GM19372 (cell line): ENCODE data around the gene INPP5A.
"Not testable (repeated sequence)": the region's sequence is repeated elsewhere in the genome, so short reads cannot be mapped to it uniquely, and the experiment has no call there.

ENCODE experiments used
- ATAC-seq: cut with Tn5 transposase; IDR thresholded peaks from one replicate; pipeline ENCODE4 v1.9.1; 2021; ENCODE audit warnings: mild to moderate bottlenecking, low read depth, moderate library complexity; ENCODE audit not compliant: unreplicated experiment

Gene INPP5A

DNA sequence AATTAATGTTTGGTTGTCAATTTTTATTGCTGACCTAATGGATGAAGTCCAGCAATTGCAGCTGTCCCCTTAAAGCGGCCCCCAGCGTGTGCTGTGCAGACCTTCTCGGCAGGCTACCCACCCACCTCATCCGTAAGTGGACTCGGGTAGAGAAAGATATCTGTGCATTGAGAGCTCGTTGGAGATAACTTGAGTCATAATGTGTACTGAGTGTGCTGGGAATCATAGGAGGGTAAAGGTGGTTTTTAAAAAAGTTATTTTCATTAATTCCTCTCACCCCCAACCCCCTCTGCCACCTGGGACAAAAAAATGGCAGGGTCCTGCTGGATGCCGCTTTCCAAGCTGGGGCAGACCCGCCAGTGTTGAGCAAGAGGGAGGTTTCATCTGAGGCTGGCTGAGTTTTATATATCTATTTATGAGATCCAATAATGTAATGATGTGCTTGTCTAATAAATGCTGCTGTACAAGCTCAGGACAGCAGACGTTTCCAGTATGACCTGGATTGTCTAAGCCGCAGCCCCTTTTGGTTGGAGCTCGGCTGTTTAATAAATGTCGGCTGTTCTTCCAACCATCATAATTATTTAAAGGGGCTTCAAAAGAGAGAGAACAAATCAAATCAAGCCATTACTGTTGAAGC, 129.2 kb downstream of the INPP5A start:
- ATAC-seq: no peak

DNA sequence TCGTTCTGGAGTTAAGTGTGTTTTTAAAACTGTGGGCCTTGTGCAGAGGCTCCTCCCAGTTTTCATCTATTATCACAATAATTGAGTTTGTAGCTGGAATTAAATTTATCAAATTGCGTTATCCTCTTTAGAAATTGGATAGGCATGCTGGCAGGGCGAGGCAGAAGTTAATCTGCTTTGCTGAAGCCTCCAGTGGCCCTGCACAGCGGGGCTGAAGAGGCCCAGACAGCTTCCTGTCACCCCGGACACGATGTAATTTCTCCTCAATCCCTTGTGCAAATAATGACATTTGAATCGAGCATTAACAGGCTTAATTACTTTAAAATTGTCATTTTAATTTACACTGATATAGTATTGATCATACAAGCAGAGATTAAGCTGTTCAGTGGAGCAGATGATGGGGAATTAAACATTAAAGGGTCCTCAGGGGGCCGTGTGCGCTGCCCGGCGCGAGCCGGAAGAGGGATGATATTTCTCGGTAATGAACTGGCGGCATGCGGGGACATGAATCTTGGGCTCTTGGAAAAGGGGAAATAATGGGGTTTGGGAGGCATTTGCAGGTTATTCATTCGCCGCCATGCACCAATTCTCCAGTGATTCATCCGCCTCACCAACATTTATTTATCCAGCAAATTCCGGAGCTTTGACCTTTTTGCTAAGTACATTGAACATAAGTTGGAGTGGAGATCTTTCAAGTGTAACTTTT, 129.9 kb downstream of the INPP5A start:
- no peak for ATAC-seq

DNA sequence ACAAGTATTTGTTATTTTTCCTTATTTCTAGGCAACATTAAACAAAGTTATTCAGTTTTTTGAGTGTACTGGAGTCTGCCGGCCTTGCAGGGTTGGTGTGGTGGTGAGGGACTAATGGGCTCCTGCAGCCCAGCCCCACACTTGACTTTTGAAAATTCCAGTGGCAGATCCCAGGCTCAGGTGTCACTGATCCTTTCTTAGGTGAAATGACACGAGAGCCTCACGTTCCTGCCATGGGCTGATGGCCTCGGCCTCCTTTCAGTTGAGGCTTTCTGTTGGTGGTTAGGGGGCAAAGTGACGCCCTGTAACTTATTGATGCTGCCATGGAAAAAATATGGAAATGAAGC, 130.4 kb downstream of the INPP5A start:
- ATAC-seq: no peak

DNA sequence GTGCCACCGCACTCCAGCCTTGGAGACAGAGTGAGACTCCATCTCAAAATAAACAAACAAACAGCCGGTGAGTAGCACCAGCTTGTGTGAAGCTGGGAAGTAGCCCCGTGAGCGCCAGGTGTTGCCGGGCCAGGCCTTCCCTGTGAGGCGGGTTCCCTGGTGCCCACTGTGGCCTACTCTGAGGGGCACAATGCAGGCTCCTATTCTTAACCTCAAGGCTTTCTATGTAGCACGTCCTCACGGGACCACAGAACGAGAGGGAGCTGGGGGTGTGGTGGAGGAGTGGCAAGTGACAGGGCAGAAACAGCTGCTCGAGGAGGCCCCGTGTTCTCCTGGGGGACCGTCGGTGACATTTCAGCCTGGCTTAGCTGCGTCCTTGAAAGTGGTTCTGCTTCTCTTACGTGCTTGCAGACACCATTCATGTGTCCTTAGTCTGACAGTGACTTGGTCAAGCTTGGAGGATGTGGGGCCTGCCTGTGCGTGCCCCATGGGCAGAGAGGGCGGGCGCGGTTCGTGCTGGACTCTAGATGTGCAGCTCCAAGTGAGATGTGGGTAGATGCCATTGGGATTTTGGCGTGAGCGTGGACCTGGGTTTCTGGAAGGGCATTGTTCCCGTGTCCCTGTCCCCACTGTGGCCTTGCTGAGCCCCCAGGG, 131.7 kb downstream of the INPP5A start:
- ATAC-seq: no peak

DNA sequence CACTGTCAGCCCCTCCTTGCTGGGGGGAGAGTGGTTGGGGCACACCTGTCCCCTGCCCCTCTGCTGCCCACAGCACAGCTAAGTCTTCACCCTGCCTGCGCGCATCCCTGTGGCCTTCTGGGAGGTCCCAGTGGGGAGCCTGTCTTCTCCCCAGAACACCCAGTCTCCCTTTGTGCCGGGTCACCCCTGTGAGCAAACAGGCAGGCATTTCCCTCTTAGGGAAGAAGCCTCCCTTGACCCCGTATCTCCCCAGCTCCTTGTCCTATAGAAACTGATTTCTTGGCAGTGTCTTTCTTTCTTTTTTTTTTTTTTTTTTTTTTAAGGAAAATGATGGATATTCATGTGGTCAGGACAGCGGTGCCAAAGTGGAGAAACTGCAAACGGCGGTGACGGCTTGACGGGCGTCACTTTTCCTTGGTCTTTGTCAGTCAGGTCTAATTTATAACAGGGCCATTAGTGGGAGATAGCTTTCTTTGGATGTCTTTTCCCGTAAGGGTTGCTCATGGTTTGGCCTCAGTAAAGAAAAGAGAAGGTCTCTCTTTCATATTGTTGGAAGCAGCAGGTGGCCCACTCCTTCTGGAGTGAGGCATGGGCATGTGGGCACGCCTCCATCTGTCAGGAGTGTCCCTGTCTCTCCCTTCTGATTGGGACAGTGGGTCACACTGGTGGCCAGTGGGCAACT, 133.1 kb downstream of the INPP5A start:
- ATAC-seq: no peak

DNA sequence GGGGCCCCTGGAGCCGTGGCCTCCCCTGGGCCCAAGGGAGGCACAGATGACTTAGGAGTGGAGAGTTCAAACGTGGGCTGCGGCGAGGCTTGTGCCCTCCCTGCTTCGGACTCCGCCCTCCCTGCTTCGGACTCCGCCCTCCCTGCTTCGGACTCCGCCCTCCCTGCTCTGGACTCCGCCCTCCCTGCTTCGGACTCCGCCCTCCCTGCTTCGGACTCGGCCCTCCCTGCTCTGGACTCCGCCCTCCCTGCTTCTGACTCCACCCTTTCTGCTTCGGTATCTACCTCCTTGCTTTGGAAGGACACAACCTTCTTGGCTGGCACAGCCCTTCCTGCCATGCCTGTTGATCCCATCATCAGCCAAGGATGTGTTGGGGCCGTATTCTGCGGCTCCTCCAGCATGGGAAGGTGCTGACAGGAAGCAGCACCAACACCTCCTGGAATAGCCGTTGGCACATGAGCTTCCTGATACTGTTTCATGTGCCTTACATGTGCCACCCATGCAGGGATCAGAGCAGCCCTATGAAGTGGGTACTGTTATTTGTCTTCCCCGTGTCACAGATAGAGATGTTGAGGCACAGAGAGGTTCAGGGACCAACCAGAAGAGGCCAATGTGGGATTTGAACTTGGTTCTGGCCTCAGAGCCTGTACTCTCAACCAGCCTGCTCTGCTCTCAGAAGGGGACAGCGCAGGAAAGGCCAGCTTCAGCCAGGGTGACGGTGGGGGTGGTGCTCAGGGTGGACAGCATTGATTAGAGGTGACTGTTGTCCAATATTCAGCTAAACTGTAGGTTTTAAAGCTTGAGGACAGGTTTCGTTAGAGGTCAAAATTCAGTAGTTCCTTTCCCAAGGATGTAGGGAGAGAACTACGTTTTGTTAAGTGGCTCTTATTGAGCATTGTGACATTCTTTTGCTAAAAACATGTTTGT, 133.9 kb downstream of the INPP5A start:
- ATAC-seq: no peak

- not testable (repeated sequence) for ATAC-seq
Observed at GRCh38 chr10:132673746-132674145, 136.2 kb downstream of the INPP5A start.

DNA sequence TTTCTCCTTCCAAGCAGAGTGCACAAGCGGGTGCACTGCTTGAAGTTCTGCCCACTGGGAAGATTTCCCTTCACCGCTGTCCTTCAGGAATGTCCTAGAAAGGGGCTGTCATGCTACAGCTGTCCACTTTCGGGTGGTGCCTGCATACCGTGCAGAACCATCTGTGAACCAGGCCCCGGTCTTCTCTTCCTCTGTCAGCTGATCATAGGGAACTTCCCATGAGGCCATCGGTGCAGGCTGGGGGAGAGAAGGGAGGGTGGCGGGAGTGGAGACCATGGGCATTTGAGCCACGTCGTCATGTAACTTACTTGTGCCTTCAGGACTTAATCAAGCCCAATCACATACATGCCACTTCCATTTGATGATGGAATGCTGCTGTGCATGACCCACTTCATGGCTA, 136.7 kb downstream of the INPP5A start:
- no peak for ATAC-seq

DNA sequence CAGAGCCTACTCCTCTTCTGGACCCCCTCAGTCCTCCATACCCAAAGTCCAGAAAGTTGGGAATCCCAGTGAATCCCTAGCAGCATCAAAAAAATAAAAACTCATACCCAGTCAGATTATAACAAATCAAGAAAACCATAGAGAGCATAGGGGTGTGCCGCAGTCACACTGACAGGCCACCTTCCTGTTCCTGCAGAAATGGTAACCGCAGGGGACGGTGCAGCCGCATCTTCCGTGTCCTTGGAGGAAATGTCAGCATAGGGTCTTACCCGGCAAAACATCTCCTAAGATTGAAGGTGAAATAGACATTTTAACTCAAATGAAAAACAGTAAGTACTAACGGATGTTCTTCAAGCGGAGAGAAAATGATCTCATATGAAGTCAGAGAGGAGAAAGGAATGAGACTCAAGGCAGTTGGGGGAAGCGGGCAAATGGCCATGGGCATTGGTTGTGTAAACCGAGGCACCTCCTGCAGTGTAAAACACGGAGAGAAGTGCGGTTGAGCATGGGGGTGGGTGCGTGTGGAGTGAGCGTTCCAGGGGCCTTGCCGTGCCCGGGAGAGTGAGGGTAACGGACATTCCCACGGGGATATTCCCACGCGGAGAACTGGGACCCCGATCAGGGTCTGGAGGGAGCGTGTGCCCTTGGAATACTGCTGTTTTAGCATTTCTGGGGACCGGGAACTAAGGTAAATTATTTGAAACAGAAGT, 137.6 kb downstream of the INPP5A start:
- ATAC-seq: no peak

GRCh38 chr10:132676193-132676891, 138.8 kb downstream of the INPP5A start:
- ATAC-seq: no peak

- ATAC-seq: no peak
Observed at GRCh38 chr10:132677096-132677472, 139.5 kb downstream of the INPP5A start.

- no peak for ATAC-seq
Observed at GRCh38 chr10:132677473-132678227, 140.1 kb downstream of the INPP5A start.

GRCh38 chr10:132678436-132679216, 141.0 kb downstream of the INPP5A start:
- ATAC-seq: no peak

- ATAC-seq: no peak
Observed at GRCh38 chr10:132679217-132679595, 141.6 kb downstream of the INPP5A start.

DNA sequence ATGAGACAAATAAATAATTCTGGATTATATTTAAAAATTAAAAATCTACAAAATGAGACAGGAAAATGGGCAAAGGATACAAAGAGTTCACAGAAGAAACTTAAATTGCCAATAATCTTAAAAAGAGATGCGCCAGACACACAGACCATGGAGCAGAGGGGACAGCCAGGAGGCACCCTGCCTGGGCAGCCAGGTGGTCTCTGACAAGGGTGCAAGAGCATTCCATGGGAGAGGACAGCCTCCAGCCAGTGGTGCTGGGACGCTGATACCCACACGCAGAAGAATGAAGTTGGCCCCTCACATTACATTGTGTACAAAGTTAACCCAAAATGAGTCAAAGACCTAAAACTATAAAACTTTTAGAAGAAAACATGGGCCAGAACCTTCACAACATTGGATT, 142.1 kb downstream of the INPP5A start:
- no peak for ATAC-seq

GRCh38 chr10:132680741-132681140, 143.2 kb downstream of the INPP5A start:
- ATAC-seq: not testable (repeated sequence)

- no peak for ATAC-seq
Observed at GRCh38 chr10:132681858-132682755, 144.5 kb downstream of the INPP5A start.
